Endodermal cell (in vitro differentiated cells): ENCODE data around the gene CLDN10. TPM values are rescaled to one million over a fixed set of nuclear protein-coding genes. Genes with fewer than 3 reads are reported as not detected.

Experiments used
- DNase-seq: peaks from one replicate; pipeline ENCODE4 v3.0.0-alpha.2; 2017
- H3K27ac ChIP-seq: 2 replicates; pipeline ENCODE4 v1.5.1; 2013; ENCODE audit warnings: mild to moderate bottlenecking, low read depth, low read length, moderate library complexity
- H3K27me3 ChIP-seq: 2 replicates; pipeline ENCODE4 v1.6.1; 2013; ENCODE audit warnings: mild to moderate bottlenecking, low read length, moderate library complexity; ENCODE audit not compliant: insufficient read depth, control insufficient read depth, poor library complexity, severe bottlenecking
- H3K36me3 ChIP-seq: 2 replicates; pipeline ENCODE4 v1.7.0; 2013; ENCODE audit warnings: mild to moderate bottlenecking, low read length, moderate library complexity; ENCODE audit not compliant: control insufficient read depth, insufficient read depth
- H3K4me1 ChIP-seq: one replicate; pipeline ENCODE4 v1.7.0; 2013; ENCODE audit warnings: low read length; ENCODE audit not compliant: control insufficient read depth, insufficient read depth
- H3K4me3 ChIP-seq: 2 replicates; pipeline ENCODE4 v1.5.1; 2013; ENCODE audit warnings: mild to moderate bottlenecking, low read length, moderate library complexity
- H3K9ac ChIP-seq: 2 replicates; pipeline ENCODE4 v1.6.1; 2013; ENCODE audit warnings: mild to moderate bottlenecking, low read length, moderate library complexity; ENCODE audit not compliant: poor library complexity, severe bottlenecking; ENCODE audit errors: extremely low read depth
- H3K9me3 ChIP-seq: 2 replicates; pipeline ENCODE4 v1.6.1; 2013; ENCODE audit warnings: mild to moderate bottlenecking, low read length, moderate library complexity; ENCODE audit not compliant: control insufficient read depth
- H3K27ac Mint-ChIP-seq: 2 replicates; pipeline ENCODE4 v1.8.0; 2020; ENCODE audit warnings: mixed read lengths
- H3K27me3 Mint-ChIP-seq: 2 replicates; pipeline ENCODE4 v1.8.0; 2021; ENCODE audit warnings: mild to moderate bottlenecking, mixed read lengths; ENCODE audit not compliant: insufficient read depth
- H3K36me3 Mint-ChIP-seq: 2 replicates; pipeline ENCODE4 v1.8.0; 2020; ENCODE audit warnings: low read depth, mixed read lengths
- H3K4me1 Mint-ChIP-seq: 2 replicates; pipeline ENCODE4 v1.8.0; 2020; ENCODE audit warnings: mixed read lengths
- H3K4me3 Mint-ChIP-seq: 2 replicates; pipeline ENCODE4 v1.8.0; 2020; ENCODE audit warnings: mild to moderate bottlenecking, moderate library complexity, mixed read lengths
- H3K9me3 Mint-ChIP-seq: 2 replicates; pipeline ENCODE4 v1.8.0; 2020; ENCODE audit warnings: mild to moderate bottlenecking, mixed read lengths
- WGBS, 2 experiments: methylation state at CpG; one replicate each; pipeline versions ENCODE4 v1.1.5 to v1.1.7; 2013; ENCODE audit warnings: missing lambda C conversion rate in 2 of 2, mixed read lengths in 1 of 2; ENCODE audit not compliant: insufficient coverage in 1 of 2, insufficient read length in 1 of 2; 5-methylcytosine and 5-hydroxymethylcytosine counted together
- total RNA-seq, 2 donors: library from RNA; stranded (reverse); fragmentation: NEBNext Ultra II Directional in 1 of 2; extraction: Animal tissue kit (Norgen Biotek cat#: 25700) in 1 of 2; gene quantifications; 2 replicates in 1 of 2; 3 replicates in 1 of 2; pipeline ENCODE4 v1.2.1, GENCODE V29; 2021
- TF ChIP-seq, protein P1 (sequence below): fragments of 200-600 bp; sonication (generic); conservative IDR thresholded peaks from 2 replicates; pipeline ENCODE4 v1.5.0; 2021; ENCODE audit warnings: antibody characterized with exemption, mild to moderate bottlenecking

Gene CLDN10
- total RNA-seq, 2 donors from 2014 or later = 4.6 to 10.6 TPM

GRCh38 chr13:95570016-95570415 is 17.5 kb downstream of the CLDN10 start:
- no peaks in the 10 kb centered on the region for H3K4me1 ChIP-seq
- TF ChIP-seq, protein P1, sequence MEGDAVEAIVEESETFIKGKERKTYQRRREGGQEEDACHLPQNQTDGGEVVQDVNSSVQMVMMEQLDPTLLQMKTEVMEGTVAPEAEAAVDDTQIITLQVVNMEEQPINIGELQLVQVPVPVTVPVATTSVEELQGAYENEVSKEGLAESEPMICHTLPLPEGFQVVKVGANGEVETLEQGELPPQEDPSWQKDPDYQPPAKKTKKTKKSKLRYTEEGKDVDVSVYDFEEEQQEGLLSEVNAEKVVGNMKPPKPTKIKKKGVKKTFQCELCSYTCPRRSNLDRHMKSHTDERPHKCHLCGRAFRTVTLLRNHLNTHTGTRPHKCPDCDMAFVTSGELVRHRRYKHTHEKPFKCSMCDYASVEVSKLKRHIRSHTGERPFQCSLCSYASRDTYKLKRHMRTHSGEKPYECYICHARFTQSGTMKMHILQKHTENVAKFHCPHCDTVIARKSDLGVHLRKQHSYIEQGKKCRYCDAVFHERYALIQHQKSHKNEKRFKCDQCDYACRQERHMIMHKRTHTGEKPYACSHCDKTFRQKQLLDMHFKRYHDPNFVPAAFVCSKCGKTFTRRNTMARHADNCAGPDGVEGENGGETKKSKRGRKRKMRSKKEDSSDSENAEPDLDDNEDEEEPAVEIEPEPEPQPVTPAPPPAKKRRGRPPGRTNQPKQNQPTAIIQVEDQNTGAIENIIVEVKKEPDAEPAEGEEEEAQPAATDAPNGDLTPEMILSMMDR = no peak
- no peak for DNase-seq
- H3K4me3 ChIP-seq = no peak overlapping the region
- H3K9ac ChIP-seq = no peak overlapping the region
- 90% methylated on average over 5 of the region's 5 CpGs; no CpG with 5 or more reads in 1 of the 2 experiments for WGBS, 2 experiments
- peaks cover 7% of the 10 kb centered on the region for H3K9me3 Mint-ChIP-seq
- H3K36me3 Mint-ChIP-seq = peaks cover 5% of the 10 kb centered on the region
- H3K27me3 Mint-ChIP-seq = no peaks in the 10 kb centered on the region
- H3K36me3 ChIP-seq = no peaks in the 10 kb centered on the region
- H3K4me3 Mint-ChIP-seq = no peak overlapping the region
- no peak overlapping the region for H3K27ac Mint-ChIP-seq
- no peaks in the 10 kb centered on the region for H3K4me1 Mint-ChIP-seq
- no peak overlapping the region for H3K27ac ChIP-seq
- no peaks in the 10 kb centered on the region for H3K27me3 ChIP-seq
- no peaks in the 10 kb centered on the region for H3K9me3 ChIP-seq

DNA sequence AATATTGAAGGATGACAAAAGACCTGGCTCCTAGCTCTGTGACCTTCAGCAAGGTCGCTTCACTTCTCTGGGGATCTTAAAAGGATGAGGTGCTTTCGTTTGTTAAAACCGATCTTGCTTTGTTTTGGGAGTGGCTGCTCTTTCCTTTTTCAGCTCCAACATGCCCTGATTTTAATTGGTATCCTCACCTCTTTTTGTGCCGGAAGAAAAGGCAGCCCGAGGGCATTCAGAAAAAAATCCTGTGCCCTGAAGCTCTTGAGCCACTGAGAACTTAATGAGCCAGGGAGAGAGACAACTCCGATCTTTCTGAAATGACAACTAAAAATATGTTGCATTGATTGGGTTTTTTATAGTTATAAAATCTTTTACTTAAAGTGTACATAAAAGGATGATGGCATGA is 19.4 kb downstream of the CLDN10 start:
- Histone ChIP-seq H3K4me3 (no peak overlapping the region), H3K9ac (no peak overlapping the region), H3K27me3 (no peaks in the 10 kb centered on the region), H3K4me1 (no peaks in the 10 kb centered on the region), H3K27ac (no peak overlapping the region), H3K9me3 (no peaks in the 10 kb centered on the region), H3K36me3 (no peaks in the 10 kb centered on the region)
- Mint-ChIP-seq H3K27ac (no peak overlapping the region), H3K36me3 (peaks cover 5% of the 10 kb centered on the region), H3K9me3 (peaks cover 2% of the 10 kb centered on the region), H3K4me3 (no peak overlapping the region), H3K27me3 (no peaks in the 10 kb centered on the region), H3K4me1 (no peaks in the 10 kb centered on the region)
- TF ChIP-seq, protein P1 = no peak
- 82 to 88% methylated on average over 5 to 6 of the region's 6 CpGs for WGBS, 2 experiments
- no peak for DNase-seq

GRCh38 chr13:95573221-95573620 is 20.7 kb downstream of the CLDN10 start:
- Mint-ChIP-seq H3K4me1 (no peaks in the 10 kb centered on the region), H3K4me3 (no peak overlapping the region), H3K9me3 (no peaks in the 10 kb centered on the region), H3K27ac (no peak overlapping the region), H3K27me3 (no peaks in the 10 kb centered on the region), H3K36me3 (peaks cover 5% of the 10 kb centered on the region)
- peaks cover 3% of the 10 kb centered on the region for H3K36me3 ChIP-seq
- no peak overlapping the region for H3K9ac ChIP-seq
- no peak overlapping the region for H3K27ac ChIP-seq
- TF ChIP-seq, protein P1 = no peak
- WGBS, 2 experiments = 80 to 92% methylated on average over 1 to 4 of the region's 4 CpGs
- H3K27me3 ChIP-seq = no peaks in the 10 kb centered on the region
- no peak for DNase-seq
- no peaks in the 10 kb centered on the region for H3K4me1 ChIP-seq
- no peaks in the 10 kb centered on the region for H3K9me3 ChIP-seq
- H3K4me3 ChIP-seq = no peak overlapping the region
